ENCODE data around the gene HTT. TPM values are rescaled to one million over a fixed set of nuclear protein-coding genes. Genes with fewer than 3 reads are reported as not detected.

HTT gene
- total and polyA plus RNA-seq, 9 of the 15 experiments (the other 6 are each of a cell fraction or from before 2014, with no cell fraction given): 0.66 to 31.6 (median 14.7) TPM

- Histone ChIP-seq H3K4me3 (no peak overlapping the region), H4K20me1 (replicated peaks; ENCODE audit: control insufficient read depth, insufficient read depth, low read length) (peaks cover 5% of the 10 kb centered on the region), H3K79me2 (ENCODE audit: control insufficient read depth, insufficient read depth, low read length) (no peaks in the 10 kb centered on the region), H3K27me3 (ENCODE audit: control insufficient read depth in 2 of 2, insufficient read depth in 2 of 2, low read length in 2 of 2) (peaks cover 55 to 85% of the 10 kb centered on the region in 2 experiments), H3K9me3 (replicated peaks; ENCODE audit: control insufficient read depth, insufficient read depth, low read depth, low read length) (no peaks in the 10 kb centered on the region), H3K27ac (ENCODE audit: extremely low read depth, low read depth, low read length) (no peak overlapping the region), H2AFZ (ENCODE audit: low read depth, low read length) (no peak overlapping the region), H3K4me1 (replicated peaks in 1 of 2; ENCODE audit: control insufficient read depth in 2 of 2, insufficient read depth in 2 of 2, low read length in 2 of 2) (peaks cover 0 to 3% of the 10 kb centered on the region in 2 experiments; a peak in 2 of 5 replicates), H3K9ac (ENCODE audit: insufficient read depth in 1 of 2, low read depth in 2 of 2, low read length in 2 of 2) (no peak overlapping the region), H3K9me1 (ENCODE audit: control insufficient read depth, insufficient read depth, low read length) (no peaks in the 10 kb centered on the region), H3K36me3 (ENCODE audit: control insufficient read depth, insufficient read depth, low read length) (no peaks in the 10 kb centered on the region), H3K4me2 (ENCODE audit: insufficient read depth, low read length) (no peak overlapping the region)
- no TSS peak for BruUV-seq (replicated peaks)
- DNase-seq (ENCODE audit: extremely low read depth in 1 of 4, low spot score in 3 of 4): no peak
- FAIRE-seq: no peak
- in situ Hi-C loops (cut with MboI): no loop called here
- intact Hi-C loops (cut with micrococcal nuclease): no loop called here
- CTCF ChIA-PET (ENCODE audit: low intra/inter-chr PET ratio): interaction anchor here (0.6 kb wide), 1 partner anchor 694 kb away, joined by 3 read pairs; no protein-coding TSS in a partner anchor
- WGBS (ENCODE audit: insufficient coverage, low coverage, missing lambda C conversion rate): 21% methylated on average over 34 of the region's 35 CpGs
- no peak; the same call in 2 of the 3 replicates for ATAC-seq
- POLR2A ChIA-PET: no interaction called here
- TF ChIP-seq BRD9 (IDR thresholded peaks at IDR 0.05; ENCODE audit: low read depth, partially characterized antibody): no peak
- TF ChIP-seq, protein P1, sequence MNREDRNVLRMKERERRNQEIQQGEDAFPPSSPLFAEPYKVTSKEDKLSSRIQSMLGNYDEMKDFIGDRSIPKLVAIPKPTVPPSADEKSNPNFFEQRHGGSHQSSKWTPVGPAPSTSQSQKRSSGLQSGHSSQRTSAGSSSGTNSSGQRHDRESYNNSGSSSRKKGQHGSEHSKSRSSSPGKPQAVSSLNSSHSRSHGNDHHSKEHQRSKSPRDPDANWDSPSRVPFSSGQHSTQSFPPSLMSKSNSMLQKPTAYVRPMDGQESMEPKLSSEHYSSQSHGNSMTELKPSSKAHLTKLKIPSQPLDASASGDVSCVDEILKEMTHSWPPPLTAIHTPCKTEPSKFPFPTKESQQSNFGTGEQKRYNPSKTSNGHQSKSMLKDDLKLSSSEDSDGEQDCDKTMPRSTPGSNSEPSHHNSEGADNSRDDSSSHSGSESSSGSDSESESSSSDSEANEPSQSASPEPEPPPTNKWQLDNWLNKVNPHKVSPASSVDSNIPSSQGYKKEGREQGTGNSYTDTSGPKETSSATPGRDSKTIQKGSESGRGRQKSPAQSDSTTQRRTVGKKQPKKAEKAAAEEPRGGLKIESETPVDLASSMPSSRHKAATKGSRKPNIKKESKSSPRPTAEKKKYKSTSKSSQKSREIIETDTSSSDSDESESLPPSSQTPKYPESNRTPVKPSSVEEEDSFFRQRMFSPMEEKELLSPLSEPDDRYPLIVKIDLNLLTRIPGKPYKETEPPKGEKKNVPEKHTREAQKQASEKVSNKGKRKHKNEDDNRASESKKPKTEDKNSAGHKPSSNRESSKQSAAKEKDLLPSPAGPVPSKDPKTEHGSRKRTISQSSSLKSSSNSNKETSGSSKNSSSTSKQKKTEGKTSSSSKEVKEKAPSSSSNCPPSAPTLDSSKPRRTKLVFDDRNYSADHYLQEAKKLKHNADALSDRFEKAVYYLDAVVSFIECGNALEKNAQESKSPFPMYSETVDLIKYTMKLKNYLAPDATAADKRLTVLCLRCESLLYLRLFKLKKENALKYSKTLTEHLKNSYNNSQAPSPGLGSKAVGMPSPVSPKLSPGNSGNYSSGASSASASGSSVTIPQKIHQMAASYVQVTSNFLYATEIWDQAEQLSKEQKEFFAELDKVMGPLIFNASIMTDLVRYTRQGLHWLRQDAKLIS (CRISPR knock-in tag; IDR thresholded peaks at IDR 0.05): no peak
- TF ChIP-seq ID3 (CRISPR knock-in tag; IDR thresholded peaks at IDR 0.05): no peak
- TF ChIP-seq ID3 (tag; IDR thresholded peaks at IDR 0.05): no peak
- TF ChIP-seq ZNF133 (CRISPR knock-in tag; IDR thresholded peaks at IDR 0.05): no peak
- no peak for TF ChIP-seq HMGN3 (IDR thresholded peaks at IDR 0.05; ENCODE audit: borderline replicate concordance, extremely low read depth, insufficient read length, low read depth, low read length)
- TF ChIP-seq NONO (IDR thresholded peaks at IDR 0.05; ENCODE audit: low read depth in 2 of 2, low read length in 1 of 2): no peak
- TF ChIP-seq, protein P2, sequence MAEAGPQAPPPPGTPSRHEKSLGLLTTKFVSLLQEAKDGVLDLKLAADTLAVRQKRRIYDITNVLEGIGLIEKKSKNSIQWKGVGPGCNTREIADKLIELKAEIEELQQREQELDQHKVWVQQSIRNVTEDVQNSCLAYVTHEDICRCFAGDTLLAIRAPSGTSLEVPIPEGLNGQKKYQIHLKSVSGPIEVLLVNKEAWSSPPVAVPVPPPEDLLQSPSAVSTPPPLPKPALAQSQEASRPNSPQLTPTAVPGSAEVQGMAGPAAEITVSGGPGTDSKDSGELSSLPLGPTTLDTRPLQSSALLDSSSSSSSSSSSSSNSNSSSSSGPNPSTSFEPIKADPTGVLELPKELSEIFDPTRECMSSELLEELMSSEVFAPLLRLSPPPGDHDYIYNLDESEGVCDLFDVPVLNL (CRISPR knock-in tag; IDR thresholded peaks at IDR 0.05; ENCODE audit: low read depth): no peak
- TF ChIP-seq ELF1 (tag; IDR thresholded peaks at IDR 0.05): no peak
- TF ChIP-seq, protein P3, sequence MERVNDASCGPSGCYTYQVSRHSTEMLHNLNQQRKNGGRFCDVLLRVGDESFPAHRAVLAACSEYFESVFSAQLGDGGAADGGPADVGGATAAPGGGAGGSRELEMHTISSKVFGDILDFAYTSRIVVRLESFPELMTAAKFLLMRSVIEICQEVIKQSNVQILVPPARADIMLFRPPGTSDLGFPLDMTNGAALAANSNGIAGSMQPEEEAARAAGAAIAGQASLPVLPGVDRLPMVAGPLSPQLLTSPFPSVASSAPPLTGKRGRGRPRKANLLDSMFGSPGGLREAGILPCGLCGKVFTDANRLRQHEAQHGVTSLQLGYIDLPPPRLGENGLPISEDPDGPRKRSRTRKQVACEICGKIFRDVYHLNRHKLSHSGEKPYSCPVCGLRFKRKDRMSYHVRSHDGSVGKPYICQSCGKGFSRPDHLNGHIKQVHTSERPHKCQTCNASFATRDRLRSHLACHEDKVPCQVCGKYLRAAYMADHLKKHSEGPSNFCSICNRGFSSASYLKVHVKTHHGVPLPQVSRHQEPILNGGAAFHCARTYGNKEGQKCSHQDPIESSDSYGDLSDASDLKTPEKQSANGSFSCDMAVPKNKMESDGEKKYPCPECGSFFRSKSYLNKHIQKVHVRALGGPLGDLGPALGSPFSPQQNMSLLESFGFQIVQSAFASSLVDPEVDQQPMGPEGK (CRISPR knock-in tag; IDR thresholded peaks at IDR 0.05; ENCODE audit: borderline replicate concordance): no peak
- no peak for TF ChIP-seq POLR2H (tag; IDR thresholded peaks at IDR 0.05; ENCODE audit: low read depth)
- no peak for TF ChIP-seq ZKSCAN8 (CRISPR knock-in tag; IDR thresholded peaks at IDR 0.05)
Observed at GRCh38 chr4:3261411-3262207, 187.1 kb downstream of the HTT start.
